ENCODE measurements around the gene RPL39L.

The RPL39L gene

GRCh38 chr3:187165144-187165543 is 25.8 kb upstream of the RPL39L start:
- no peak overlapping the region for H2AFZ ChIP-seq (ENCODE audit: low read depth, low read length)
- TF ChIP-seq EZH2 (IDR thresholded peaks at IDR 0.05; ENCODE audit: borderline replicate concordance, low read depth, low read length, severe bottlenecking) (no peak), CTCF (IDR thresholded peaks at IDR 0.05; ENCODE audit: borderline replicate concordance, extremely low read depth, low read length, poor library complexity, severe bottlenecking) (peak; percentile 73)
- H3K4me3 ChIP-seq (ENCODE audit: low read depth in 1 of 2, low read length in 2 of 2): no peak overlapping the region
- H3K27me3 ChIP-seq (ENCODE audit: insufficient read depth, low read length, poor library complexity): peaks cover 15% of the 10 kb centered on the region
- DNase-seq (peak; percentile 11), ATAC-seq (ENCODE audit: insufficient read depth, low read depth) (0 out of 3 replicates have a peak, but pooled peaks have one; percentile 40)
- H4K20me1 ChIP-seq (ENCODE audit: insufficient read depth, low read length): no peaks in the 10 kb centered on the region
- H3K4me1 ChIP-seq (ENCODE audit: insufficient read depth, low read length): no peaks in the 10 kb centered on the region
- no peaks in the 10 kb centered on the region for H3K36me3 ChIP-seq (ENCODE audit: insufficient read depth, low read length)
- no peaks in the 10 kb centered on the region for H3K79me2 ChIP-seq (ENCODE audit: insufficient read depth, low read length)
- H3K9me3 ChIP-seq (ENCODE audit: insufficient read depth, low read length, severe bottlenecking): no peaks in the 10 kb centered on the region
- no peak overlapping the region for H3K9ac ChIP-seq (ENCODE audit: low read depth, low read length)
- H3K27ac ChIP-seq (ENCODE audit: low read length): no peak overlapping the region
- H3K4me2 ChIP-seq (ENCODE audit: insufficient read depth, low read length): no peak overlapping the region

DNA sequence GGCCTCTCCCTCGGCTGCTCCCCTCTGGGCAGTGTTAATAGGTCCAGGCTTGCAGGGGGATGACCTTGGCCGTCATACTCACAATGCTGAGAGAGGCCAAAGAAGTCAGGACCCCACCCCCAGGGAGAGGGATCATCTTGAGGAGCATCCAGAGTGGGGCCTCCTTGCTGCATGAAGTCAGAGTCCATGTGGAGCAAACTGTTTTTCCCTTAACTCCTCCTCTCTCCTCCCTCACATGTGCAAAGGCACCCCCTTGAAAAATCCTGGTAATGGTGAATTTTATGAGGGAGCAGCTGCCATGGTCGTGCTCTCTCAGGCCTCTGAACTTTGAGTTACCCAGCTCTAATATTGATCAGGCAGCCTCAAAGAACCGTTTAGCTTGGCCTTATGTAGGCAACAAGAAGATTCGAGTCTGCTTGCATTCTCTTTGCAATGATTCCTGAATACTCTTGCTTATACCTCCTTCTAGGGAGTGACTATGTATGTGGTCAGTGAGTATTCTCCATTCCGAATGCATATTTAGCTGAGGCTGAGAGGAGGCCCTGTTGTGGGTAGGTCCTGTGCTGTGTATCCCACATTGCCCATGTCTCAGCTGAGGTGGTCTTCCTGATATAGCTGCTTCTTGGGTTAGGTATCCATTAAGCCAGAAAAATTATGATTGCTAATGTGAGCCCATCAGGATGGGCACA is 23.1 kb upstream of the RPL39L start:
- Histone ChIP-seq H3K4me2 (ENCODE audit: insufficient read depth, low read length) (no peak overlapping the region), H3K9me3 (ENCODE audit: insufficient read depth, low read length, severe bottlenecking) (peaks cover 2% of the 10 kb centered on the region), H4K20me1 (ENCODE audit: insufficient read depth, low read length) (no peaks in the 10 kb centered on the region), H3K27me3 (ENCODE audit: insufficient read depth, low read length, poor library complexity) (peaks cover 9% of the 10 kb centered on the region), H3K4me1 (ENCODE audit: insufficient read depth, low read length) (no peaks in the 10 kb centered on the region), H2AFZ (ENCODE audit: low read depth, low read length) (no peak overlapping the region), H3K27ac (ENCODE audit: low read length) (no peak overlapping the region), H3K36me3 (ENCODE audit: insufficient read depth, low read length) (no peaks in the 10 kb centered on the region), H3K9ac (ENCODE audit: low read depth, low read length) (no peak overlapping the region), H3K4me3 (ENCODE audit: low read depth in 1 of 2, low read length in 2 of 2) (no peak overlapping the region), H3K79me2 (ENCODE audit: insufficient read depth, low read length) (no peaks in the 10 kb centered on the region)
- DNase-seq (no peak), ATAC-seq (ENCODE audit: insufficient read depth, low read depth) (no peak)
- no peak for TF ChIP-seq CTCF (IDR thresholded peaks at IDR 0.05; ENCODE audit: borderline replicate concordance, extremely low read depth, low read length, poor library complexity, severe bottlenecking)
- no peak for TF ChIP-seq EZH2 (IDR thresholded peaks at IDR 0.05; ENCODE audit: borderline replicate concordance, low read depth, low read length, severe bottlenecking)

DNA sequence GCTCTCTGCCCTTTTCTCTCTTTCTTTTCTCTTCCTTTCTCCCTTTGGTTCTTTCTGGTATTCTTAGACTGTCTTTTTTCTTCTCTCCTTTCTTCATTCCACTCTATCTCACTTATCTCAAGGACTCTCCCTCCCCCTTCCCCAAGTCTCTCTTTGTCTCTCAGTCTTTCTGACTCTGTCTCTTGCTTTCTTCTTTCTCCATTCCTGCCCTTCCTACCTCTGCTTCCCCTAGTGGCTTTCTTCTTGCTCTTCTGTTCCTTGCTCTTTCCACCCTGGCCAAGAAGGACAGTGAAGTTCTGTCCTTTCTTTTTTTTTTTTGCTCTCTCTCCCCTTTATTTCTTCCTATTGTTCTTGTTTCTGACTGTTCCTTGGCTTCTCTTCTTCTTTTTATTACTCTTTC is 22.3 kb upstream of the RPL39L start:
- Histone ChIP-seq H3K4me2 (ENCODE audit: insufficient read depth, low read length) (no peak overlapping the region), H4K20me1 (ENCODE audit: insufficient read depth, low read length) (no peaks in the 10 kb centered on the region), H3K9ac (ENCODE audit: low read depth, low read length) (no peak overlapping the region), H3K36me3 (ENCODE audit: insufficient read depth, low read length) (no peaks in the 10 kb centered on the region), H3K4me1 (ENCODE audit: insufficient read depth, low read length) (no peaks in the 10 kb centered on the region), H3K4me3 (ENCODE audit: low read depth in 1 of 2, low read length in 2 of 2) (no peak overlapping the region), H3K79me2 (ENCODE audit: insufficient read depth, low read length) (no peaks in the 10 kb centered on the region), H3K9me3 (ENCODE audit: insufficient read depth, low read length, severe bottlenecking) (peaks cover 2% of the 10 kb centered on the region), H3K27ac (ENCODE audit: low read length) (no peak overlapping the region), H3K27me3 (ENCODE audit: insufficient read depth, low read length, poor library complexity) (peaks cover 5% of the 10 kb centered on the region), H2AFZ (ENCODE audit: low read depth, low read length) (no peak overlapping the region)
- TF ChIP-seq CTCF (IDR thresholded peaks at IDR 0.05; ENCODE audit: borderline replicate concordance, extremely low read depth, low read length, poor library complexity, severe bottlenecking) (no peak), EZH2 (IDR thresholded peaks at IDR 0.05; ENCODE audit: borderline replicate concordance, low read depth, low read length, severe bottlenecking) (no peak)
- ATAC-seq (ENCODE audit: insufficient read depth, low read depth) (no peak), DNase-seq (no peak)
